ENCODE measurements around the gene MLNR. TPM values are rescaled to one million over a fixed set of nuclear protein-coding genes. Genes with fewer than 3 reads are reported as not detected.

Gene MLNR
- total RNA-seq, 1 donor from 2014 or later = 0.18 TPM

GRCh38 chr13:49213997-49214916 lies 5.9 kb upstream of the MLNR start:
- Mint-ChIP-seq H3K4me1 (peaks cover 11% of the 10 kb centered on the region), H3K9me3 (peaks cover 5% of the 10 kb centered on the region), H3K27ac (no peak overlapping the region), H3K36me3 (peaks cover 25% of the 10 kb centered on the region), H3K27me3 (ENCODE audit: low read depth) (peaks cover 39% of the 10 kb centered on the region), H3K4me3 (no peak overlapping the region)
- TF ChIP-seq CTCF (IDR thresholded peaks at IDR 0.05; ENCODE audit: unreplicated experiment) = no peak
- DNase-seq (ENCODE audit: low spot score in 2 of 2, unreplicated experiment in 2 of 2) = no peak

- Mint-ChIP-seq H3K4me3 (no peak overlapping the region), H3K27ac (no peak overlapping the region), H3K4me1 (peaks cover 11% of the 10 kb centered on the region), H3K36me3 (peaks cover 21% of the 10 kb centered on the region), H3K9me3 (peaks cover 5% of the 10 kb centered on the region), H3K27me3 (ENCODE audit: low read depth) (peaks cover 45% of the 10 kb centered on the region)
- no peak for TF ChIP-seq CTCF (IDR thresholded peaks at IDR 0.05; ENCODE audit: unreplicated experiment)
- DNase-seq (ENCODE audit: low spot score in 2 of 2, unreplicated experiment in 2 of 2) = no peak
These were observed 5.2 kb upstream of the MLNR start for GRCh38 chr13:49214917-49215376.

- H3K4me3 Mint-ChIP-seq = no peak overlapping the region
These were observed 3.8 kb upstream of the MLNR start for GRCh38 chr13:49216334-49216733.

GRCh38 chr13:49217962-49218492 lies 2.1 kb upstream of the MLNR start:
- Mint-ChIP-seq H3K9me3 (no peaks in the 10 kb centered on the region), H3K36me3 (no peaks in the 10 kb centered on the region), H3K27me3 (ENCODE audit: low read depth) (peaks cover 71% of the 10 kb centered on the region), H3K4me1 (peaks cover 14% of the 10 kb centered on the region), H3K27ac (no peak overlapping the region), H3K4me3 (peak overlapping the region; percentile 43)
- DNase-seq (ENCODE audit: low spot score in 2 of 2, unreplicated experiment in 2 of 2) = no peak
- no peak for TF ChIP-seq CTCF (IDR thresholded peaks at IDR 0.05; ENCODE audit: unreplicated experiment)

More at GRCh38 chr13:49216334-49216733, 3.8 kb upstream of the MLNR start:
- DNase-seq (ENCODE audit: low spot score in 2 of 2, unreplicated experiment in 2 of 2) = no peak
- Mint-ChIP-seq H3K9me3 (peaks cover 4% of the 10 kb centered on the region), H3K4me1 (peaks cover 13% of the 10 kb centered on the region), H3K36me3 (peaks cover 13% of the 10 kb centered on the region), H3K27me3 (ENCODE audit: low read depth) (peaks cover 54% of the 10 kb centered on the region), H3K27ac (no peak overlapping the region)
- TF ChIP-seq CTCF (IDR thresholded peaks at IDR 0.05; ENCODE audit: unreplicated experiment) = no peak

GRCh38 chr13:49218493-49219051 lies 1.6 kb upstream of the MLNR start:
- H3K27ac Mint-ChIP-seq = no peak overlapping the region
- H3K36me3 Mint-ChIP-seq = no peaks in the 10 kb centered on the region
- TF ChIP-seq CTCF (IDR thresholded peaks at IDR 0.05; ENCODE audit: unreplicated experiment) = no peak
- H3K4me3 Mint-ChIP-seq = peak overlapping the region; percentile 43
- H3K4me1 Mint-ChIP-seq = peaks cover 14% of the 10 kb centered on the region
- no peak for DNase-seq (ENCODE audit: low spot score in 2 of 2, unreplicated experiment in 2 of 2)
- peaks cover 77% of the 10 kb centered on the region for H3K27me3 Mint-ChIP-seq (ENCODE audit: low read depth)
- no peaks in the 10 kb centered on the region for H3K9me3 Mint-ChIP-seq
